NOMO-1 (cell line): ENCODE measurements around the gene KRT23.

Experiments
- DNase-seq, 2 experiments: peaks; one replicate each; lab custom pipeline; 2025; ENCODE audit not compliant: unreplicated experiment in 2 of 2; lab: John Stamatoyannopoulos, UW

KRT23 gene

GRCh38 chr17:40951011-40951622 lies 13.7 kb upstream of the KRT23 start:
- DNase-seq, result no peak

GRCh38 chr17:40950176-40950575 lies 12.7 kb upstream of the KRT23 start:
- DNase-seq, result no peak

- DNase-seq, result peak in 1 of 2 experiments; percentile 23
Observed at GRCh38 chr17:40949418-40949817, 12.0 kb upstream of the KRT23 start.

GRCh38 chr17:40947929-40948328 lies 10.5 kb upstream of the KRT23 start:
- DNase-seq, result no peak

- DNase-seq, result no peak
Observed at GRCh38 chr17:40945414-40945813, 8.0 kb upstream of the KRT23 start.

- no peak for DNase-seq
Observed at GRCh38 chr17:40944531-40944930, 7.1 kb upstream of the KRT23 start.

GRCh38 chr17:40942553-40942952 lies 5.1 kb upstream of the KRT23 start:
- no peak for DNase-seq

GRCh38 chr17:40940266-40940665 lies 2.8 kb upstream of the KRT23 start:
- DNase-seq, result no peak

GRCh38 chr17:40938981-40939380 lies 1.5 kb upstream of the KRT23 start:
- DNase-seq, result no peak

GRCh38 chr17:40936976-40937375 lies 470 bp downstream of the KRT23 start:
- no peak for DNase-seq

GRCh38 chr17:40936437-40936971 lies 942 bp downstream of the KRT23 start:
- peak; percentile 58 to 71 for DNase-seq

GRCh38 chr17:40935624-40936023 lies 1.8 kb downstream of the KRT23 start:
- DNase-seq, result peak in 1 of 2 experiments; percentile 44

GRCh38 chr17:40932608-40933007 lies 4.8 kb downstream of the KRT23 start:
- DNase-seq, result no peak

GRCh38 chr17:40931311-40931710 lies 6.1 kb downstream of the KRT23 start:
- DNase-seq, result no peak

GRCh38 chr17:40926341-40926740 lies 11.1 kb downstream of the KRT23 start:
- no peak for DNase-seq

GRCh38 chr17:40922239-40922638 lies 15.2 kb downstream of the KRT23 start:
- DNase-seq, result peak; percentile 66

- DNase-seq, result no peak
Observed at GRCh38 chr17:40921026-40921425, 16.4 kb downstream of the KRT23 start.

- DNase-seq, result peak in 1 of 2 experiments; percentile 41
Observed at GRCh38 chr17:40917116-40917515, 20.3 kb downstream of the KRT23 start.

- no peak for DNase-seq
Observed at GRCh38 chr17:40916366-40916765, 21.1 kb downstream of the KRT23 start.

GRCh38 chr17:40915721-40916256 lies 21.7 kb downstream of the KRT23 start:
- peak; percentile 46 to 95 for DNase-seq

- peak; percentile 10 to 82 for DNase-seq
Observed at GRCh38 chr17:40915199-40915661, 22.2 kb downstream of the KRT23 start.

- no peak for DNase-seq
Observed at GRCh38 chr17:40914075-40914855, 23.2 kb downstream of the KRT23 start.
